Stimulated activated CD8-positive, alpha-beta memory T cell treated with anti-CD3 and anti-CD28 coated beads, Interleukin-7, amount 100 ng/mL, for 24 hours (primary cell): ENCODE results near the gene PCGF6.
"Not testable (repeated sequence)": the region's sequence is repeated elsewhere in the genome, so short reads cannot be mapped to it uniquely, and the experiment has no call there.

Experiments
- DNase-seq: peaks from one replicate; pipeline ENCODE4 v3.0.0-alpha.2; 2020; ENCODE audit warnings: low read depth

Gene PCGF6

GRCh38 chr10:103350517-103351260, at the start of gene PCGF6:
Gene PCGF6, minus strand, starts transcription at chr10:103351140. Its CDS starts 74 bp downstream, at chr10:103351066.
- DNase-seq, result peak; percentile 58

- no peak for DNase-seq
Observed at GRCh38 chr10:103397191-103397825, 46.4 kb upstream of the PCGF6 start.

GRCh38 chr10:103396789-103397087, 45.8 kb upstream of the PCGF6 start:
- DNase-seq, result no peak

GRCh38 chr10:103396067-103396788, 45.3 kb upstream of the PCGF6 start, which contains the start of the genes ATP5MK and PDCD11:
Gene ATP5MK, minus strand, starts transcription at chr10:103396475. Its CDS starts 4,018 bp downstream, at chr10:103392457.
Gene PDCD11, plus strand, starts transcription at chr10:103396626. Its CDS starts 1,801 bp downstream, at chr10:103398427.
- DNase-seq, result peak; percentile 92

- DNase-seq, result no peak
Observed at GRCh38 chr10:103395754-103396066, 44.8 kb upstream of the PCGF6 start.

- no peak for DNase-seq
Observed at GRCh38 chr10:103394180-103394579, 43.2 kb upstream of the PCGF6 start.

GRCh38 chr10:103382769-103383168, 31.8 kb upstream of the PCGF6 start:
- no peak for DNase-seq

GRCh38 chr10:103374263-103374662, 23.3 kb upstream of the PCGF6 start:
- no peak for DNase-seq

GRCh38 chr10:103373544-103373943, 22.6 kb upstream of the PCGF6 start:
- no peak for DNase-seq

GRCh38 chr10:103367782-103368518, 17.0 kb upstream of the PCGF6 start, which contains the start of gene TAF5:
Gene TAF5, plus strand, starts transcription at chr10:103367976. Its CDS starts 14 bp downstream, at chr10:103367990.
- peak; percentile 70 for DNase-seq

- no peak for DNase-seq
Observed at GRCh38 chr10:103367379-103367781, 16.4 kb upstream of the PCGF6 start.

GRCh38 chr10:103360791-103361190, 9.9 kb upstream of the PCGF6 start:
- not testable (repeated sequence) for DNase-seq

- DNase-seq, result not testable (repeated sequence)
Observed at GRCh38 chr10:103359493-103359892, 8.6 kb upstream of the PCGF6 start.

- no peak for DNase-seq
Observed at GRCh38 chr10:103355906-103356599, 5.1 kb upstream of the PCGF6 start.

GRCh38 chr10:103354567-103354966, 3.6 kb upstream of the PCGF6 start:
- DNase-seq, result not testable (repeated sequence)

GRCh38 chr10:103353281-103353680, 2.3 kb upstream of the PCGF6 start:
- no peak for DNase-seq

- no peak for DNase-seq
Observed at GRCh38 chr10:103350175-103350516, 794 bp downstream of the PCGF6 start.

GRCh38 chr10:103336370-103336769, 14.6 kb downstream of the PCGF6 start:
- DNase-seq, result no peak

GRCh38 chr10:103334567-103334966, 16.4 kb downstream of the PCGF6 start:
- DNase-seq, result no peak

GRCh38 chr10:103333934-103334520, 16.9 kb downstream of the PCGF6 start:
- DNase-seq, result no peak

GRCh38 chr10:103327906-103328305, 23.0 kb downstream of the PCGF6 start:
- DNase-seq, result no peak
